Transverse colon (tissue), 4 donors: ENCODE results near the gene PHF5A.

Source experiments
- CTCF ChIP-seq, 5 experiments: fragments of 200-600 bp in 3 of 5; fragments of 450-650 bp in 2 of 5; sonication (generic) in 3 of 5; IDR thresholded peaks; 1 replicate in 2 of 5; 2 replicates in 3 of 5; pipeline ENCODE4 v1.5.1; 2016 to 2017; ENCODE audit warnings: antibody characterized with exemption in 5 of 5, inconsistent platforms in 3 of 5, mild to moderate bottlenecking in 2 of 5, moderate library complexity in 1 of 5
- EP300 ChIP-seq: sonication (generic); formaldehyde crosslinking; IDR thresholded peaks from one replicate; pipeline ENCODE4 v1.6.1; 2017; ENCODE audit warnings: antibody characterized with exemption, low read depth
- POLR2A ChIP-seq: fragments of 450-650 bp; IDR thresholded peaks from one replicate; pipeline ENCODE4 v1.6.1; 2016; ENCODE audit warnings: antibody characterized with exemption, mild to moderate bottlenecking, moderate library complexity
- POLR2AphosphoS5 ChIP-seq, 3 donors: sonication (generic); formaldehyde crosslinking; IDR thresholded peaks; one replicate each; pipeline ENCODE4 v1.6.1; 2016; ENCODE audit warnings: antibody characterized with exemption in 3 of 3

- TF ChIP-seq CTCF (IDR thresholded peaks at IDR 0.05) (no peak), POLR2AphosphoS5 (IDR thresholded peaks at IDR 0.05) (no peak), EP300 (no peak), POLR2A (no peak)
These were observed 39.1 kb downstream of the PHF5A start for GRCh38 chr22:41429232-41429950.
